Measurements from ENCODE around the gene PLEKHA1.

DNA sequence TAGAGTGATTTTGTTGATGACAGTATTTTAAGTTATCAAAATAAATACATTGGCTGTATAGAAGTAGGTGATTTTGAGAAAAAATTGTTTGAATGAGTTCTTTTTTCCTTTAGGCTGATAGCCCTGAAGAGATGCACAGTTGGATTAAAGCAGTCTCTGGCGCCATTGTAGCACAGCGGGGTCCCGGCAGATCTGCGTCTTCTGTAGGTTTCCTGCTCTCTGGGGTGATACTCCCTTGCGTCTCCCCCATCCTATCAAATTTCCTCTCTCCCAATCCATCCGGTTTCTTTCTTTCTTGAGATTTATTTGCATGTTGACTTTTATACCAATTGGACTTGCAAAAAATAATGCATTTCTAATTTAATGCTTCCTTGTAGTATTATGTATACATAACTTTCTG lies 52.3 kb downstream of the PLEKHA1 start:
- TF ChIP-seq, protein P1, sequence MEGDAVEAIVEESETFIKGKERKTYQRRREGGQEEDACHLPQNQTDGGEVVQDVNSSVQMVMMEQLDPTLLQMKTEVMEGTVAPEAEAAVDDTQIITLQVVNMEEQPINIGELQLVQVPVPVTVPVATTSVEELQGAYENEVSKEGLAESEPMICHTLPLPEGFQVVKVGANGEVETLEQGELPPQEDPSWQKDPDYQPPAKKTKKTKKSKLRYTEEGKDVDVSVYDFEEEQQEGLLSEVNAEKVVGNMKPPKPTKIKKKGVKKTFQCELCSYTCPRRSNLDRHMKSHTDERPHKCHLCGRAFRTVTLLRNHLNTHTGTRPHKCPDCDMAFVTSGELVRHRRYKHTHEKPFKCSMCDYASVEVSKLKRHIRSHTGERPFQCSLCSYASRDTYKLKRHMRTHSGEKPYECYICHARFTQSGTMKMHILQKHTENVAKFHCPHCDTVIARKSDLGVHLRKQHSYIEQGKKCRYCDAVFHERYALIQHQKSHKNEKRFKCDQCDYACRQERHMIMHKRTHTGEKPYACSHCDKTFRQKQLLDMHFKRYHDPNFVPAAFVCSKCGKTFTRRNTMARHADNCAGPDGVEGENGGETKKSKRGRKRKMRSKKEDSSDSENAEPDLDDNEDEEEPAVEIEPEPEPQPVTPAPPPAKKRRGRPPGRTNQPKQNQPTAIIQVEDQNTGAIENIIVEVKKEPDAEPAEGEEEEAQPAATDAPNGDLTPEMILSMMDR (IDR thresholded peaks at IDR 0.05): no peak
- TF ChIP-seq POLR2A (IDR thresholded peaks at IDR 0.05): no peak
